Measurements from ENCODE around the gene NUSAP1. TPM values are rescaled to one million over a fixed set of nuclear protein-coding genes. Genes with fewer than 3 reads are reported as not detected.
"Not testable (repeated sequence)": the region's sequence is repeated elsewhere in the genome, so short reads cannot be mapped to it uniquely, and the experiment has no call there.

NUSAP1 gene, protein sequence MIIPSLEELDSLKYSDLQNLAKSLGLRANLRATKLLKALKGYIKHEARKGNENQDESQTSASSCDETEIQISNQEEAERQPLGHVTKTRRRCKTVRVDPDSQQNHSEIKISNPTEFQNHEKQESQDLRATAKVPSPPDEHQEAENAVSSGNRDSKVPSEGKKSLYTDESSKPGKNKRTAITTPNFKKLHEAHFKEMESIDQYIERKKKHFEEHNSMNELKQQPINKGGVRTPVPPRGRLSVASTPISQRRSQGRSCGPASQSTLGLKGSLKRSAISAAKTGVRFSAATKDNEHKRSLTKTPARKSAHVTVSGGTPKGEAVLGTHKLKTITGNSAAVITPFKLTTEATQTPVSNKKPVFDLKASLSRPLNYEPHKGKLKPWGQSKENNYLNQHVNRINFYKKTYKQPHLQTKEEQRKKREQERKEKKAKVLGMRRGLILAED
- total RNA-seq, result 3.7 and 4.1 TPM in 2 replicates

- FAIRE-seq, result no peak
- Histone ChIP-seq H3K27me3 (ENCODE audit: control insufficient read depth, insufficient read depth, low read length) (no peaks in the 10 kb centered on the region), H3K4me3 (ENCODE audit: low read depth, low read length) (peak within 1 kb of the TSS; percentile 98), H3K36me3 (ENCODE audit: control insufficient read depth, insufficient read depth, low read length) (no peaks in the 10 kb centered on the region)
- DNase-seq (ENCODE audit: low read depth), result peak; percentile 99
- no peak for TF ChIP-seq CTCF (IDR thresholded peaks at IDR 0.05; ENCODE audit: insufficient read depth, low read length, severe bottlenecking)
Observed at GRCh38 chr15:41332194-41333025, at the start of gene NUSAP1, which contains the start of gene OIP5. Gene NUSAP1 (plus strand): TSS chr15:41332881. CDS start chr15:41332958, 77 bp downstream. Gene OIP5 (minus strand): TSS chr15:41332591. CDS start chr15:41332561, 30 bp downstream.

- H3K4me3 ChIP-seq (ENCODE audit: low read depth, low read length); H3K27me3 ChIP-seq (ENCODE audit: control insufficient read depth, insufficient read depth, low read length); H3K36me3 ChIP-seq (ENCODE audit: control insufficient read depth, insufficient read depth, low read length); FAIRE-seq; DNase-seq (ENCODE audit: low read depth): not testable (repeated sequence)
Observed at GRCh38 chr15:41282980-41283652, 49.6 kb upstream of the NUSAP1 start.

DNA sequence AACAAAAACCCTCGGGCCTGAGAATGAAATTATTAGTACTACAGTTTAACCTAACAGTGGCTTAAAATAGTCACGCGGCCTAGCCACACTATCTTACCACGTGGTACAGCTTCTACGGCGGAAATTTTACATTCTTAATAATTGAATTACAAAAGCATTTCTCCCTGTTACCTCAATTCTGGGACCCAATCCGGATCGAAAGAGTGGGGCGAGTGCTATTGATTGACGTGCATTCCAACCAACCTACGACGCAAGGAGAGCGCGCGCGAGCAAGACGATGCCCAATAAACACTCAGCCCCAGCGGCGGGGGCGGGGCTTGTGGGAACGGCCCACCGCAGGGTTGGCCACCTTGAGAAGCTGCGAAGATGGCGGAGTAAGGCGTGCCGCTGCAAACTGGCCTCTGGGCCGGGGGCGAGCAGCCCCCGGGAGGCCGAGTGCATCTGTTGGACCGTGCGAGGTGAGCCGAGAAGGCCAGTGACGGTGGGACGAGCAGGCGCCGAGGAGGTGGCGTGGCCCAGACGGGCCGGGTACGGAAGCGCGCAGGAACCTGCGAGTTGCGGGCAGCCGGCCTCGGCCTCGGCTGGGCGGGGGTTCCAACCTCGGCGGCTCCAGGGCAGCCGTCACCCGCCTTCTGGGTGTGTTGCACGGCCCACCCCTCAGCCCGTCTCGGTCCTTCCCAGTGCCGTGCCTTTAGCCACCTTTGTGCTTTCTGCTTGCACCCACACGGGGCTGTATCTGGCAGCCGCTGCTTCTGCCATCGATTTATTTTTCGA lies 48.8 kb upstream of the NUSAP1 start:
- peak; percentile 98 for DNase-seq (ENCODE audit: low read depth)
- Histone ChIP-seq H3K27me3 (ENCODE audit: control insufficient read depth, insufficient read depth, low read length) (no peaks in the 10 kb centered on the region), H3K4me3 (ENCODE audit: low read depth, low read length) (peak overlapping the region; percentile 82), H3K36me3 (ENCODE audit: control insufficient read depth, insufficient read depth, low read length) (peaks cover 15% of the 10 kb centered on the region)
- no peak for FAIRE-seq
- TF ChIP-seq CTCF (IDR thresholded peaks at IDR 0.05; ENCODE audit: insufficient read depth, low read length, severe bottlenecking), result no peak

DNA sequence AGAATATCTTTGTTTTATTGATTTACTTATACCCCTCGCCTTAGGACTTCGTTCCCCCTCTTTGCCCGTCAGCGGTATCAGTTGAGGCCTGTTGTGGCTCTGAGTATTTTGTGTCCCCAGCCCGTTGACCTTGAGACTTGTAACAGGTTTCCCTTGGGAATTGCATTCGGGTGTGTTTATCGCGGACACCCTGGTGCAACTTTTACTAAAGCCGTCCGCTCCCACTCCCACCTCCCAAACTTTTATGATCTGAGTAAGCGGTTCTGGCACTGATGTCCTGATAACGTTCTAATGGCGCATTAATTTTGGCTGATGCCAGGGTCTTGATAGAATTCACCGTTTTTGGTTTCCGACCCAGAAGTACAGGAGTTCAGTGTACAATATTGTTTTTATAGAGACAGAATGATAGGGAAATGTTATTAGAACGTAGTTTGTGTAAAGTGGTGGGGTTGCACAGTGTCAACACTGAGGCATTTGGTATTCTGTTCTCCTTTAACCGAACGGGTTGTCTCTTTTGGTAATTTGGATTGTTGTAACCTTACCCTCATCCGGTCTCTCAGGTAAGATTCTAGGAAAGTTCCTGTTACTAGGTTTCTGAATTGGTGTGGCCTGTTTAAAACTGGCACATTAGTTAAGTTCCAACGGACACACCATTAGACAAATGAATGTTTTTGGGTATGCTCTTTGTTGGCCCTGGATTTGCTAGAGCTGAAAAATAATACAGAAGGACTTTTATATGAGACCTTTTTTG lies 48.1 kb upstream of the NUSAP1 start:
- Histone ChIP-seq H3K27me3 (ENCODE audit: control insufficient read depth, insufficient read depth, low read length) (no peaks in the 10 kb centered on the region), H3K4me3 (ENCODE audit: low read depth, low read length) (peak overlapping the region; percentile 82), H3K36me3 (ENCODE audit: control insufficient read depth, insufficient read depth, low read length) (peaks cover 14% of the 10 kb centered on the region)
- no peak for FAIRE-seq
- DNase-seq (ENCODE audit: low read depth), result peak; percentile 17
- no peak for TF ChIP-seq CTCF (IDR thresholded peaks at IDR 0.05; ENCODE audit: insufficient read depth, low read length, severe bottlenecking)

- Histone ChIP-seq H3K27me3 (ENCODE audit: control insufficient read depth, insufficient read depth, low read length) (no peaks in the 10 kb centered on the region), H3K4me3 (ENCODE audit: low read depth, low read length) (peak overlapping the region; percentile 82), H3K36me3 (ENCODE audit: control insufficient read depth, insufficient read depth, low read length) (peaks cover 13% of the 10 kb centered on the region)
- TF ChIP-seq CTCF (IDR thresholded peaks at IDR 0.05; ENCODE audit: insufficient read depth, low read length, severe bottlenecking), result no peak
- DNase-seq (ENCODE audit: low read depth) (no peak), FAIRE-seq (no peak)
Observed at GRCh38 chr15:41285285-41285684, 47.4 kb upstream of the NUSAP1 start.
